ENCODE results near the gene IRF2BP2.
A peak's percentile ranks its signal among the peaks of the same experiment; 100 is the strongest.

IRF2BP2 gene

DNA sequence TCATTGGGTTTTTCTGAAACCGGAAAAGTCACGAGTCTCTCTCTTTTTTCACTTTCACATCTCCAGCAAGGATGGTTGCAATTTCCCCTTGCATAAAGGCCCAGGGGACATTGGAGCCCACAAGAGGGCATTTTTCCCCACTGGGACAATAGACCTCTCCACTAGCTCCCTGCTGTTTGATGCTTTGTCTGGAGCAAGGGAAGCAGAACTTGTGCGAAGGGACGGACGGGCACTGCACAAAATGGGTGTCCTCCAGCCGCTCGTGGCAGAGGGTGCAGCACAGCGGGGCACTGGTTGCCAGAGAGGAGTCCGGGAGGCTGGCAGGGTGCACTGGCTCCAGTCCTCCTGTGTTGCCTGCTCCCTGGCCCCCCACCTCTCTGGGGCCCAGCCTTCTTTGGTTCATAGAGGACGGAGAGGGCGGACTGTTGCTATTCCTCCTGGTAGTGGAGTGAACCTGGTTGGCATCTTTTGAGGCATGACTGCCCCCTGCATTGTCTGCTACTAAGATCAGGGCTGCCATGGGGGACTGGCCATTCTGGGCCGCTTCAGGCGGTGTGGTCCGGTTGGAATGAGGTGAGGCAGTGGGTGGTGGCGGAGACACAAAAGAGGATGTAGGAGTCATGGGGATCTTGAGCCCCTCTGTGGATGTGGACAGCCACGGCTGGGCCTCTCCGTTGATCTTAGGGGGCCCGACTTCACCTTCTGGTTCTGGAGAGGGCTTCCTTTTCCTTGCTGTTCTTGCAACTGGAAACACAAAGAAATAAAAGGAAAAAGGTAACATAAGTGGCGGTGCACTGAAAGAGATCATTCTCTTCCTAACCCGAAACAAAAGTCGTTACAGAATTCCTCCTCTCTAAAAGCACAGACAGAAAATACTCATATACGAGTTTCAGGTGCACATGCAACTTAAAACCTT is 2.6 kb downstream of the IRF2BP2 start:
- H3K36me3 ChIP-seq (ENCODE audit: control insufficient read depth, insufficient read depth, low read length) = peaks cover 11% of the 10 kb centered on the region; the same call in 1 of the 2 replicates
- no peak for DNase-seq (ENCODE audit: low read depth, low spot score)
- H3K27ac ChIP-seq (ENCODE audit: low read length) = no peak overlapping the region
- H3K9me3 ChIP-seq (ENCODE audit: control insufficient read depth, insufficient read depth, low read length) = no peaks in the 10 kb centered on the region
- no CpG with 5 or more reads among the region's 22 CpGs for WGBS (ENCODE audit: insufficient coverage, insufficient read length)
- H3K4me3 ChIP-seq (ENCODE audit: low read length) = peak overlapping the region; percentile 82; the same call in 1 of the 2 replicates
- H3K27me3 ChIP-seq (ENCODE audit: control insufficient read depth, insufficient read depth, low read length) = no peaks in the 10 kb centered on the region
- peaks cover 10% of the 10 kb centered on the region for H3K4me1 ChIP-seq (ENCODE audit: control insufficient read depth, insufficient read depth, low read length)

DNA sequence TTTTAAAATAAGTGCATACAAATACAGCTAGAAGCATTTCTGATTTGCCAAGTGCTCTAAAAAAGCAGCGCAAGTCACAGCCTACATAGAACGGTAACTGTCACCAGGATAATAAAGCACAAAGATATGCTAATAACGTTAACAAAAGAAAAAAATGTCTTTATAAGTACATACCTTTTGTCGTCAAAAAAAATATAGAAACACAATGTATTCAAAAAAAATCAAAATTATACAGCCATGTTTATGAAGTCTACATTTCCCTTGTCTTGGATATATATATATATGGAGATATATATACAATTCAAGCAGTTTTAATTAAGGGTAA is 3.2 kb downstream of the IRF2BP2 start:
- H3K36me3 ChIP-seq (ENCODE audit: control insufficient read depth, insufficient read depth, low read length) = peaks cover 11% of the 10 kb centered on the region; the same call in 1 of the 2 replicates
- WGBS (ENCODE audit: insufficient coverage, insufficient read length) = no CpG with 5 or more reads among the region's 4 CpGs
- no peak overlapping the region; the same call in 1 of the 2 replicates for H3K4me3 ChIP-seq (ENCODE audit: low read length)
- DNase-seq (ENCODE audit: low read depth, low spot score) = no peak
- no peaks in the 10 kb centered on the region for H3K27me3 ChIP-seq (ENCODE audit: control insufficient read depth, insufficient read depth, low read length)
- no peak overlapping the region for H3K27ac ChIP-seq (ENCODE audit: low read length)
- peaks cover 8% of the 10 kb centered on the region for H3K4me1 ChIP-seq (ENCODE audit: control insufficient read depth, insufficient read depth, low read length)
- H3K9me3 ChIP-seq (ENCODE audit: control insufficient read depth, insufficient read depth, low read length) = no peaks in the 10 kb centered on the region

DNA sequence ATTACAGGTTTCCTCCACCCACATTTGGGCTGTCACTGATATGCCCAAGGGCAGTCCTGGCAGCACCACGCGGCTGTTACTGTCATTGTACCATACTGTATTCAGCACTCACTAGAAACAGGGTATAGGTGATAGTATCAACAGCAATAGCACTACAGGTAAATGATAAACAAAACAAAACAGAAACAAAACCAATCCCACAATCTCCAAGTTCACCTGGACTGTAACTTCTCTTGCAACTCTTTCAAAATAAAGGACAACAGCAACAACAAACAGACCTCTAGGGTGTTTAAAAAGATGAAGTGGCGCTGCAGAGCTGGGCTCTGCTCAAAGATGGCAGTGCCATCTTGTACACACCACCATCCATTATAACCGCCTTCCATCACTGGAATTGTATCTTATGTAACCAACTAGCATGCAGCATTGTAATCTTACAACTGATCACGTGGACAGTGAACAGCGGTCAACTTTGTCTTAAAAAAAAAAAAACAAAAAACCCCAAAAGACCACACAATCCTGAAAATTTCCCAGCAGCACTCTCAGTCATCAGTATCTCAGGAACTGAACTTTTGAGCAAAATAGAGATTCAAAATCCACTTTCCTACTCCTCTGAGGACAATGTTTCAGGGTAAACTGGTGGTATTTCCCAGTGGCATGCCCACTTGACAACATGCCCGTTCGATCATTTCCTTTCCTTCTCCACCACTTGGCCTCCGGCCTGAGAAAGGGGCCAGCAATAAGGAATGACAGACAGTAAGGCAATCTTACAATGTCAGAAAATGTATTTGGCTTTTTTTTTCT is 3.8 kb downstream of the IRF2BP2 start:
- Histone ChIP-seq H3K36me3 (ENCODE audit: control insufficient read depth, insufficient read depth, low read length) (peaks cover 11% of the 10 kb centered on the region; the same call in 1 of the 2 replicates), H3K9me3 (ENCODE audit: control insufficient read depth, insufficient read depth, low read length) (no peaks in the 10 kb centered on the region), H3K27me3 (ENCODE audit: control insufficient read depth, insufficient read depth, low read length) (no peaks in the 10 kb centered on the region), H3K4me3 (ENCODE audit: low read length) (peak overlapping the region; percentile 17; the same call in 1 of the 2 replicates), H3K4me1 (ENCODE audit: control insufficient read depth, insufficient read depth, low read length) (peaks cover 7% of the 10 kb centered on the region), H3K27ac (ENCODE audit: low read length) (no peak overlapping the region)
- DNase-seq (ENCODE audit: low read depth, low spot score) = no peak
- no CpG with 5 or more reads among the region's 9 CpGs for WGBS (ENCODE audit: insufficient coverage, insufficient read length)

DNA sequence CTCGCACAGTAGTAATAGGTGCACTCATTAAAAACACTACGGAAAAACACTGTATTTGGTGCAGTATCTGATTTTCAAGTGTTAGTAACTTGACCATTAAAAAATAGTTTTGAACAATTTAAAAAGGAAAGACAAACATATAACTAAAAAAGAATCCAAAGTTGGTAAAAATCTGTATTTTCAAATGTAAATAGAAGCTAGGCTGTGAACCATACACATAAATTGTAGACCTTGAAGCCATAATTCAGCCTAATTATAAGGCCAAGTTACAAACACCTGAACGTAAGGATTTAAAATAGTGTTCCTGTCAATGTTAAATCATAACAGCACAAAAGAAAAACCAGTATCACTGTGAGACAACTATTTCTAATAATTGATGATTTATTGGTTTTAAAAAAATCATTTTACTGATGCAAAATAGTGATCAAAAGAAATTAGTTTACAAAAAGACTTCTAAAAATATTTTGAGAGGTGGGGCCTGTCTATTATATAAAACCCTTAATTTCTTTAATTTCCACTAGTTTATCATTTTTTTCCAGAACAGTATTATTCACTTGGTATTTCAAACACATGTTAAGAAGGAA is 4.5 kb downstream of the IRF2BP2 start:
- no peak for DNase-seq (ENCODE audit: low read depth, low spot score)
- Histone ChIP-seq H3K9me3 (ENCODE audit: control insufficient read depth, insufficient read depth, low read length) (no peaks in the 10 kb centered on the region), H3K4me3 (ENCODE audit: low read length) (no peak overlapping the region; the same call in 1 of the 2 replicates), H3K36me3 (ENCODE audit: control insufficient read depth, insufficient read depth, low read length) (peaks cover 11% of the 10 kb centered on the region; the same call in 1 of the 2 replicates), H3K4me1 (ENCODE audit: control insufficient read depth, insufficient read depth, low read length) (peaks cover 7% of the 10 kb centered on the region), H3K27ac (ENCODE audit: low read length) (no peak overlapping the region), H3K27me3 (ENCODE audit: control insufficient read depth, insufficient read depth, low read length) (no peaks in the 10 kb centered on the region)
- no CpG with 5 or more reads among the region's 3 CpGs for WGBS (ENCODE audit: insufficient coverage, insufficient read length)

DNA sequence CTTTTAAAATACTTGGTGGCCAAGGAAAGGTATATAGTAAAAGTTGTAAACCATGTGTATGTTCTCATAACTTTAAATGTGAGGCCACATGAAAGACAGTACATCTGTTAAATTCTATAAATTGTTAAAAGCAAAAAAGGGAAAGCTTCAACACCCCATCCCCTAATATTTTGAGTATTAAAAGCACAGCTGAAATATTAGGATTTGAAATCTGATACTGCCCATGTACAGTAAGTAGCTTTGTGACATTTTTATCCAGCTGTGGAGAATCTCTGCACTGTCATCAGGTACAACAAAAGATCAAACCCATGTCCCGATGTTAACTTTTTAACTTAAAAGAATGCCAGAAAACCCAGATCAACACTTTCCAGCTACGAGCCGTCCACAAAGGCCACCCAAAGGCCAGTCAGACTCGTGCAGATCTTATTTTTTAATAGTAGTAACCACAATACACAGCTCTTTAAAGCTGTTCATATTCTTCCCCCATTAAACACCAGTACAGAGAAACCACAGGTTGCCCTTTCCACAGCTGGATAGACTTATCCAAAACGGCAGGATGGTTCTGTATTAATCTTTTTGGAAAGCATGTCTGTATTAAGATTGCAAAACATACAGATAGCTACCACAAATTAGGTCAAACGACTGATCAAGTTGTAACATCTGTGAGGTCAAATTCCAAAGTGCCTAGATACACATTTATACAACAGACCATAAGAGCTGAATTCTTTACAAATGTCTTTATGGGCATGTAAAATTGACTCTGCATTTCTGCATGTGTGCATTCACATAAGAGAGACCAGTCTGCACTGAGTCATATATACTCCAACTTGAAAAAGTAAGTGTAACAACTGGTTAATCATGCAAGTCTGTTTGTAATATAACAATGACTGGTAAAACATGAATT is 5.2 kb downstream of the IRF2BP2 start:
- peaks cover 7% of the 10 kb centered on the region for H3K4me1 ChIP-seq (ENCODE audit: control insufficient read depth, insufficient read depth, low read length)
- no peak for DNase-seq (ENCODE audit: low read depth, low spot score)
- H3K36me3 ChIP-seq (ENCODE audit: control insufficient read depth, insufficient read depth, low read length) = peaks cover 11% of the 10 kb centered on the region; the same call in 1 of the 2 replicates
- no peak overlapping the region for H3K27ac ChIP-seq (ENCODE audit: low read length)
- no peaks in the 10 kb centered on the region for H3K27me3 ChIP-seq (ENCODE audit: control insufficient read depth, insufficient read depth, low read length)
- no peaks in the 10 kb centered on the region for H3K9me3 ChIP-seq (ENCODE audit: control insufficient read depth, insufficient read depth, low read length)
- WGBS (ENCODE audit: insufficient coverage, insufficient read length) = no CpG with 5 or more reads among the region's 6 CpGs
- H3K4me3 ChIP-seq (ENCODE audit: low read length) = no peak overlapping the region

DNA sequence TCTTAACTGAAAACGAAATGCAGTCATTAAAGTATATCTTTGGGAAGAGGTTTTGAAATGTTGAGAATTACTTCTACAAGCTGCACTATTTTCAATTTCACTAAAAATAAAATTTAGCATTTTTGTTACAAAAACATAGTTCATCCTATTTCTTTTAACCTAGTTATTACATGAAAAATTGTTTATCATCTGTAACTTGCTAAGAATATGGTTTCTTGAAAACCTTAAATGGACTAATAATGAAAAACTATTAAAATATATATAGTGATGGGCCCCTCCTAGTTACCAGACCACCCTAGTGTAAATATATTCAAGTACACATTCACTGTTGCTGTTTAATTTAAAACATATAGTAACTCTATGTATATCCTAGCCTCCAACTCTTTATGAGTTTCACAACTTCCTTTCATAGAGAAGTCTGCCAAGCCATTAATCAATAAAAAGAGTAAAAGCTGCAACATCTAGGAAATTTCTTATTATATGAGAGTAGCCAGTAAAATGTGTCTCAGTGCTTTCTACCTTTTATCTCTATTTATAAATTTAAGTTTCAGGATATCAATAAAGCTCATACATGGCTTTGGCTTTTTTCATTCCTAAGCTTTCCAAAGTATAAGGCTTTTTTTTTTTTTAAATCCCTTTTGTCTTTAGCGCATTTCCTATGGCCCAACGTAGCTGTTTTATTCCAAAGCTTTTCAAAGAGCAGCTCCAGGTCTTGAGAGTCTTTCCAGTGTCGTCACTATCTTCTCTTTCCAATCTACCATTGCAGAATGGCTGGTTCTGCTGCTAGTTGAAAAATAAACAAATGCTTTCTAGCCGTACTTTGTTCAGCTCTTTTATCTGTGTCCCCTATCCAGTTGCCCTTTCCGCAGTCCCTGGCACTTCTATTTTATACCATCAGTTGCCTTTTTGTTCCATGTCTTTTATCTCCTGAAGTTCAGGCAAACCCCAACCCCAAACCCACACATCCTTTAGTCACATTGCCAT is 6.5 kb downstream of the IRF2BP2 start:
- Histone ChIP-seq H3K4me3 (ENCODE audit: low read length) (no peak overlapping the region), H3K27ac (ENCODE audit: low read length) (no peak overlapping the region), H3K27me3 (ENCODE audit: control insufficient read depth, insufficient read depth, low read length) (no peaks in the 10 kb centered on the region), H3K36me3 (ENCODE audit: control insufficient read depth, insufficient read depth, low read length) (peaks cover 11% of the 10 kb centered on the region; the same call in 1 of the 2 replicates), H3K9me3 (ENCODE audit: control insufficient read depth, insufficient read depth, low read length) (no peaks in the 10 kb centered on the region), H3K4me1 (ENCODE audit: control insufficient read depth, insufficient read depth, low read length) (peaks cover 7% of the 10 kb centered on the region)
- WGBS (ENCODE audit: insufficient coverage, insufficient read length) = no CpG with 5 or more reads among the region's 6 CpGs
- DNase-seq (ENCODE audit: low read depth, low spot score) = no peak

DNA sequence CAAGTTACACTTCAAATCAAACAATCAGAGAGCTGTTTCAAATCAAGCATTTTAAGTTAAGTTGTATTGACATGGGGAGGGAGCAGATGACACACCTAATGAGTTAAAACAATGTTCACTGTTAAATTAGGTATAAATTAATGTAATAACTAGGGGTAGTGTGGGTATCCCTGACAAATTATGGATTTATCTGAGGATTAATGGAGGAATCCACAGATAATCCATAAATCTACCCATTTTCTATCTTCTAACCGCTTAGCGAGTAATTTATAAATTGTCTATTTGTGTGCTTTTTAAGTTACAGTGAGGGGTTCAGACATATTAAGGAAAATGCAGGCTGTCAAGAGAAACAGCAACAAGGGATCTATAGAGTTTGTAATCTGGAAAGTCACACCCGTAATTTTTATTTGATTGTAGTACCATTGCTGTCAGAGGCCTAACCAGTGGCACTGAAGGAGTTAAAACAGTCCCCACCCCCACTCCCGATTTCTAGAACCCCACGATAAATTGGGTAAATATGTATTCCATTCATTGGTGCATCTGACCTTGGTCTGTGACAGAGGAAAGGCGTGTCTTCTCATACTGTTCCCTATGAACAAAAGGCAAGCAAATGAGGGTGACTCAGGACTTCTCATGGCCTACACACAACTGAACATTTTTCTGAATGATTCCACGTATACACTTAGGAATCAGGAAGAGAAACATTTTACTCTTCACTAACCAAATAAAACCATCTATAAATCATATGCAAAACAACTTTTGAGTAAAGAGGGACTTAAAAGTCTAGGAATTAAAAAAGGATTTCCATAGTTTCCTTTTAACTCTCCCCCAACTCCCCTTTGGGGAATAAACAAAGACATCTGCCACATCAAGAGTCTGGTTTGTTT is 7.4 kb downstream of the IRF2BP2 start:
- WGBS (ENCODE audit: insufficient coverage, insufficient read length) = no CpG with 5 or more reads among the region's 7 CpGs

DNA sequence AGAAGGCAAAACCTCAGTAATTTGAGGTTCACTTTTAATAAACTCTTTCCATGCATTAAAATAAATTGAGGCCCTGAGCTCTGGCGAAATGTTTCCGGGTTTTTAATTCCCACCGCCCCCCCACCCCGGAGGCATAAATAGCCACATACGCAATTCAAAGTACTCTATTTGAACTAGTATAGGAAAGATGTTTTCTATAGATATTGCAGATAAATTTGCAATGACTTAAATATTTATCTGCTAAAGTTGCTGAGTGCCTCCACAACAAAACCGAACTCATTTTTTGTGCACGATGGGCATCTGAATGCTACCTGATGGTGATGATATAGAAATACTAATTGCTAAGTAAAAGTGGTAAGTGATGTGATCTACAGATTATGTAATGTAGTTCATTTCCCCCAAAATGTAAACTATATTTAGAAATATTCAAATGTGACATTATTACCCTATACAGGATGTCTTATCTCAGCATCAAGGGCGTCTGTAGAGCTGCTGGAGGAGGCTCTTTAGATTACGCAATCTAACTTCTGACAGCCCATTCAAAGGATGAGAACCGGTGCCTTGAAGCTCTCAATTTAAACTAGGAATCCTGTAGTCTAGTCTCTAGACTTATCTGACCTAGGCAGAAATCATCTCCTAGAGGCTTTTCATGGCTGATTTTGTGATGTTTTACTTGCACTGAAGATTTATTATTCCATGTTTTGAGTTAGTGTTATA is 8.5 kb downstream of the IRF2BP2 start:
- WGBS (ENCODE audit: insufficient coverage, insufficient read length) = no CpG with 5 or more reads among the region's 10 CpGs
- DNase-seq (ENCODE audit: low read depth, low spot score) = no peak
- H3K27me3 ChIP-seq (ENCODE audit: control insufficient read depth, insufficient read depth, low read length) = no peaks in the 10 kb centered on the region
- no peaks in the 10 kb centered on the region for H3K9me3 ChIP-seq (ENCODE audit: control insufficient read depth, insufficient read depth, low read length)
- no peak overlapping the region for H3K4me3 ChIP-seq (ENCODE audit: low read length)
- no peak overlapping the region for H3K27ac ChIP-seq (ENCODE audit: low read length)
- peaks cover 4% of the 10 kb centered on the region; the same call in 1 of the 2 replicates for H3K36me3 ChIP-seq (ENCODE audit: control insufficient read depth, insufficient read depth, low read length)
- 0 out of 2 replicates have a peak, but pooled peaks cover 3% of the 10 kb centered on the region for H3K4me1 ChIP-seq (ENCODE audit: control insufficient read depth, insufficient read depth, low read length)

More for the DNA sequence above, 7.4 kb downstream of the IRF2BP2 start:
- Histone ChIP-seq H3K36me3 (ENCODE audit: control insufficient read depth, insufficient read depth, low read length) (peaks cover 10% of the 10 kb centered on the region; the same call in 1 of the 2 replicates), H3K9me3 (ENCODE audit: control insufficient read depth, insufficient read depth, low read length) (no peaks in the 10 kb centered on the region), H3K27me3 (ENCODE audit: control insufficient read depth, insufficient read depth, low read length) (no peaks in the 10 kb centered on the region), H3K4me3 (ENCODE audit: low read length) (no peak overlapping the region), H3K4me1 (ENCODE audit: control insufficient read depth, insufficient read depth, low read length) (peaks cover 7% of the 10 kb centered on the region), H3K27ac (ENCODE audit: low read length) (no peak overlapping the region)
- no peak for DNase-seq (ENCODE audit: low read depth, low spot score)
